ENCODE results near the gene NLRP8. TPM values are rescaled to one million over a fixed set of nuclear protein-coding genes. Genes with fewer than 3 reads are reported as not detected.
A peak's percentile ranks its signal among the peaks of the same experiment; 100 is the strongest.

NLRP8 gene
- total RNA-seq, result not detected

- TF ChIP-seq EP300 (IDR thresholded peaks at IDR 0.05), result no peak
- TF ChIP-seq POLR2A (IDR thresholded peaks at IDR 0.05; ENCODE audit: low read depth), result no peak
- TF ChIP-seq POLR2AphosphoS5 (IDR thresholded peaks at IDR 0.05), result no peak
- TF ChIP-seq CTCF (IDR thresholded peaks at IDR 0.05), result no peak
- no peaks in the 10 kb centered on the region for H3K36me3 ChIP-seq
- DNase-seq (ENCODE audit: extremely low spot score), result no peak
- no peaks in the 10 kb centered on the region for H3K4me1 ChIP-seq
- H3K27ac ChIP-seq (replicated peaks in 1 of 4), result no peak within 1 kb of the TSS
- WGBS, result 83% methylated on average over 8 of the region's 8 CpGs
- H3K27me3 ChIP-seq, result peaks cover 0 to 18% (median 0%) of the 10 kb centered on the region in 4 donors
- H3K4me3 ChIP-seq, result no peak within 1 kb of the TSS
- peaks cover 0 to 17% (median 5%) of the 10 kb centered on the region in 4 donors for H3K9me3 ChIP-seq
- intact Hi-C loops (cut with DNase I), result no loop called here
Measured at GRCh38 chr19:55947532-55947931, at the start of gene NLRP8. Gene NLRP8, plus strand, starts transcription at chr19:55947832.

GRCh38 chr19:55898911-55899310, 48.7 kb upstream of the NLRP8 start:
- peak; percentile 64 for DNase-seq (ENCODE audit: extremely low spot score)

GRCh38 chr19:55901369-55902079, 46.1 kb upstream of the NLRP8 start:
- no peak overlapping the region for H3K4me3 ChIP-seq
- peak; percentile 62 for DNase-seq (ENCODE audit: extremely low spot score)
- TF ChIP-seq POLR2AphosphoS5 (IDR thresholded peaks at IDR 0.05) (no peak), CTCF (IDR thresholded peaks at IDR 0.05) (no peak), POLR2A (IDR thresholded peaks at IDR 0.05; ENCODE audit: low read depth) (no peak), EP300 (IDR thresholded peaks at IDR 0.05) (no peak)
- no peaks in the 10 kb centered on the region for H3K9me3 ChIP-seq
- 76% methylated on average over 12 of the region's 13 CpGs for WGBS
- no peaks in the 10 kb centered on the region for H3K4me1 ChIP-seq
- intact Hi-C loops (cut with DNase I), result no loop called here
- H3K27me3 ChIP-seq, result no peaks in the 10 kb centered on the region
- H3K27ac ChIP-seq (replicated peaks in 1 of 4), result no peak overlapping the region
- H3K36me3 ChIP-seq, result no peaks in the 10 kb centered on the region

More at GRCh38 chr19:55898911-55899310, 48.7 kb upstream of the NLRP8 start:
- TF ChIP-seq POLR2AphosphoS5 (IDR thresholded peaks at IDR 0.05) (no peak), EP300 (IDR thresholded peaks at IDR 0.05) (no peak), CTCF (IDR thresholded peaks at IDR 0.05) (no peak), POLR2A (IDR thresholded peaks at IDR 0.05; ENCODE audit: low read depth) (no peak)
- intact Hi-C loops (cut with DNase I), result no loop called here
- no peaks in the 10 kb centered on the region for H3K36me3 ChIP-seq
- no peaks in the 10 kb centered on the region for H3K9me3 ChIP-seq
- no peak overlapping the region for H3K4me3 ChIP-seq
- H3K4me1 ChIP-seq, result no peaks in the 10 kb centered on the region
- no peak overlapping the region for H3K27ac ChIP-seq (replicated peaks in 1 of 4)
- peaks cover 0 to 5% (median 0%) of the 10 kb centered on the region in 4 donors for H3K27me3 ChIP-seq
- 81% methylated on average over 10 of the region's 12 CpGs for WGBS

GRCh38 chr19:55902080-55902751, 45.4 kb upstream of the NLRP8 start:
- TF ChIP-seq POLR2AphosphoS5 (IDR thresholded peaks at IDR 0.05) (no peak), POLR2A (IDR thresholded peaks at IDR 0.05; ENCODE audit: low read depth) (no peak), CTCF (IDR thresholded peaks at IDR 0.05) (no peak), EP300 (IDR thresholded peaks at IDR 0.05) (no peak)
- Histone ChIP-seq H3K27ac (replicated peaks in 1 of 4) (no peak overlapping the region), H3K36me3 (no peaks in the 10 kb centered on the region), H3K4me3 (no peak overlapping the region), H3K4me1 (no peaks in the 10 kb centered on the region), H3K9me3 (no peaks in the 10 kb centered on the region), H3K27me3 (no peaks in the 10 kb centered on the region)
- WGBS, result 75% methylated on average over 9 of the region's 9 CpGs
- intact Hi-C loops (cut with DNase I), result no loop called here
- peak; percentile 85 for DNase-seq (ENCODE audit: extremely low spot score)

All from esophagus muscularis mucosa (tissue), 4 donors.